Heart left ventricle (tissue), 13 donors: ENCODE results near the gene RBM18.

Experiments
- POLR2A ChIP-seq, 2 donors: fragments of 450-650 bp; IDR thresholded peaks; one replicate each; pipeline ENCODE4 v1.6.1; 2017; ENCODE audit warnings: antibody characterized with exemption in 2 of 2, mild to moderate bottlenecking in 2 of 2, moderate library complexity in 2 of 2
- TF ChIP-seq, protein P1 (sequence below), 12 donors: fragments of 200-600 bp; sonication (generic) in 4 of 12; IDR thresholded peaks; one replicate each; pipeline versions ENCODE4 v1.5.0 to v1.8.0; 2018 to 2022; ENCODE audit warnings: antibody characterized with exemption in 12 of 12, mild to moderate bottlenecking in 5 of 12
- donor health status: ischemic (EF 13 %, LVEDD 7.1; RV severe dilation, severe dysfunction).
- donor health status: DM: no; HTN: yes; CAD: no.
- donor health status: DM: no; HTN: no; CAD: no.
- donor health status: ischemic (EF 25% LVEDD 6.9; RV normal size, moderate dysfunction).
- donor health status: ischemic (EF 25% LVEDD 5.7; RV mildly dilated, moderate dysfunction).
- donor health status: ischemic (EF 35%, LVEDD 5.7; RV mildly dilated, moderate dysfunction).
- donor health status: nonischemic (EF 11% LVEDD 7.7; RV severe dilation, severe dysfunction).
- donor health status: DM: yes; HTN: yes; CAD: no.
- donor health status: PGD.
- donor health status: ischemic (EF 29% LVEDD 5.4; RV normal size, mild dysfunction).
- donor health status: nonischemic (EF 23%, LVEDD 6.1; RV moderate dilation, normal function).

DNA sequence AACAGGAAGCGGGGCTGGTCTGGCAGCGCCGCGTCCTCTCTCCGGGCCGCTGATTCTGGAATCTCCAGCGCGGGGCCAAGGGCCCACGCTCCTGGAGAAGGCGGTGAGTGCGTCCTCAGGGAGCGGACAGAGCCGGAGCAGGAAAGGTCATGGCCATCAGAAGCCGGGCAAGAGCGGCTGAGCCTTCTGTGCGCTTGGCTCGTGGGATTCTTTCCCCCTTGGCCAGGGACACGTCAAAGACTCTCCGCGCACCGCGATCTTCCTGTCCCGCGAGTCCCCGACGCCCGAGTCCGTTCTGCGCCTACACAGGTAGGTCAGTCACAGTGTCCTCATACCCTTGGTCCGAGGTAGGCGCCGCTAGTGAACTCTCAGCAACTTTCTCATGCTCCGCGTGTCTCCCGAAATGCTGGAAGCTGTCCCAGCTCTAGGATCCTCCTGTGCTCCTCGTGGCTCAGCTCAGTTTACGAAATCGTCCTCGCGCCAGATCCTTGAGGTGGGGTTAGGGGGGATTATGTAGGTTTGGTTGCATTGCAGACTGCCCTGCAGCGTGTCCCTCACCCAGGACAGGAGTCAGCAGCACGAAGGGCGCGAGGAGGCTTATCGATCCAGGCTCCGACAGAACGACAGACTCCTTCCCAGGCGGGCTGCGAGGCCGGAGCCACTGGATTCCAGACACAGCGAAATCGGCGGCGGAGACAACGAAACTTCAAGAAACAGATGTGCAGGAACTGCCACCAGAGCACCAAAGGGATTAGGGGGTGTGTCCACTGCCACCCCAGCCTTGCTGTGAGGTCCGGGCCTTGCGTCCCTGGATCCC is 44.6 kb downstream of the RBM18 start:
- TF ChIP-seq, protein P1, sequence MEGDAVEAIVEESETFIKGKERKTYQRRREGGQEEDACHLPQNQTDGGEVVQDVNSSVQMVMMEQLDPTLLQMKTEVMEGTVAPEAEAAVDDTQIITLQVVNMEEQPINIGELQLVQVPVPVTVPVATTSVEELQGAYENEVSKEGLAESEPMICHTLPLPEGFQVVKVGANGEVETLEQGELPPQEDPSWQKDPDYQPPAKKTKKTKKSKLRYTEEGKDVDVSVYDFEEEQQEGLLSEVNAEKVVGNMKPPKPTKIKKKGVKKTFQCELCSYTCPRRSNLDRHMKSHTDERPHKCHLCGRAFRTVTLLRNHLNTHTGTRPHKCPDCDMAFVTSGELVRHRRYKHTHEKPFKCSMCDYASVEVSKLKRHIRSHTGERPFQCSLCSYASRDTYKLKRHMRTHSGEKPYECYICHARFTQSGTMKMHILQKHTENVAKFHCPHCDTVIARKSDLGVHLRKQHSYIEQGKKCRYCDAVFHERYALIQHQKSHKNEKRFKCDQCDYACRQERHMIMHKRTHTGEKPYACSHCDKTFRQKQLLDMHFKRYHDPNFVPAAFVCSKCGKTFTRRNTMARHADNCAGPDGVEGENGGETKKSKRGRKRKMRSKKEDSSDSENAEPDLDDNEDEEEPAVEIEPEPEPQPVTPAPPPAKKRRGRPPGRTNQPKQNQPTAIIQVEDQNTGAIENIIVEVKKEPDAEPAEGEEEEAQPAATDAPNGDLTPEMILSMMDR (IDR thresholded peaks at IDR 0.05) = no peak
- TF ChIP-seq POLR2A (IDR thresholded peaks at IDR 0.05) = no peak
